ENCODE results near the gene LRRC42. TPM values are rescaled to one million over a fixed set of nuclear protein-coding genes. Genes with fewer than 3 reads are reported as not detected.

The LRRC42 gene
- total and polyA plus RNA-seq, 9 of the 15 experiments (the other 6 are each of a cell fraction or from before 2014, with no cell fraction given): 17.3 to 51.9 (median 35.5) TPM

DNA sequence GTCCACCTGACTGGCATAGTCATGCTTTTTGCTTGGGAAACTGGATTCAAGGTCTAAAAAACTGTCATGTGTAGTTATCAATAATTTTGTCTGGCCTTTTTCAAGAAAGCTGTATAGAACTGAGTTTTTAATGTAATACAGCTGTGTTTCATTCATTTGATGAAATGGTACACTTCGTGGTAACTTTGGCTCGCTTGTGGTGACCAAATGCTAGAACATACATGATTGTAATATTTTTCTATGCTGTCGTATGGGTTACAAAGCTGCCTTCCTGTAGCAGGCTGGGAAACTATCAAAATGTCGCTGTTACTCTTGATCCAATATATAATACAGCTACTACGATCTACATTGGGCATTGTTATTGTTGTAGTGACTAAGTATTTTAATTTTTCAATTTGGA lies 2.1 kb downstream of the LRRC42 start:
- peaks cover 61% of the 10 kb centered on the region for H3K79me2 ChIP-seq (ENCODE audit: control insufficient read depth, insufficient read depth, low read length)
- intact Hi-C loops (cut with micrococcal nuclease): loop anchor here (5.0 to 10.0 kb wide), 2 partner anchors 104 to 463 kb away; partner anchors contain the start of genes TCEANC2 and TMEM59
- in situ Hi-C loops (cut with MboI): no loop called here
- WGBS (ENCODE audit: insufficient coverage, low coverage, missing lambda C conversion rate): 93% methylated on average over 5 of the region's 5 CpGs
- no peaks in the 10 kb centered on the region for H3K27me3 ChIP-seq (ENCODE audit: control insufficient read depth in 2 of 2, insufficient read depth in 2 of 2, low read length in 2 of 2)
- H3K9me1 ChIP-seq (ENCODE audit: control insufficient read depth, insufficient read depth, low read length): no peaks in the 10 kb centered on the region
- no TSS peak for BruUV-seq (replicated peaks)
- ATAC-seq: no peak
- peaks cover 14% of the 10 kb centered on the region for H4K20me1 ChIP-seq (replicated peaks; ENCODE audit: control insufficient read depth, insufficient read depth, low read length)
- peaks cover 50% of the 10 kb centered on the region for H3K36me3 ChIP-seq (ENCODE audit: control insufficient read depth, insufficient read depth, low read length)
- H3K4me1 ChIP-seq (replicated peaks in 1 of 2; ENCODE audit: control insufficient read depth in 2 of 2, insufficient read depth in 2 of 2, low read length in 2 of 2): peaks cover 11 to 22% of the 10 kb centered on the region in 2 experiments; a peak in 4 of 5 replicates
- H3K4me2 ChIP-seq (ENCODE audit: insufficient read depth, low read length): no peak overlapping the region
- no peak for DNase-seq (ENCODE audit: extremely low read depth in 1 of 4, low spot score in 3 of 4)
- no peak for FAIRE-seq
- no peak overlapping the region for H2AFZ ChIP-seq (ENCODE audit: low read depth, low read length)
- no peaks in the 10 kb centered on the region for H3K9me3 ChIP-seq (replicated peaks; ENCODE audit: control insufficient read depth, insufficient read depth, low read depth, low read length)
- no peak overlapping the region for H3K27ac ChIP-seq (ENCODE audit: extremely low read depth, low read depth, low read length)
- H3K9ac ChIP-seq (ENCODE audit: insufficient read depth in 1 of 2, low read depth in 2 of 2, low read length in 2 of 2): no peak overlapping the region
- no peak overlapping the region for H3K4me3 ChIP-seq
- ChIA-PET POLR2A (interaction anchor here (0.8 to 1.5 kb wide), 6 partner anchors 11 to 88 kb away, joined by 3 to 4 read pairs (median 3); no protein-coding TSS in a partner anchor), CTCF (ENCODE audit: low intra/inter-chr PET ratio) (interaction anchor here (1.2 to 3.4 kb wide), 4 partner anchors 19 to 88 kb away, joined by 3 to 18 read pairs (median 17); no protein-coding TSS in a partner anchor)
- TF ChIP-seq BRD9 (IDR thresholded peaks at IDR 0.05; ENCODE audit: low read depth, partially characterized antibody) (no peak), CREB1 (IDR thresholded peaks at IDR 0.05) (no peak), CREB1 (CRISPR knock-in tag; IDR thresholded peaks at IDR 0.05) (no peak), SNRNP70 (optimal IDR thresholded peaks at IDR 0.05; ENCODE audit: low read depth, low read length) (no peak), U2AF2 (optimal IDR thresholded peaks at IDR 0.05; ENCODE audit: low read depth, low read length) (no peak), SIRT6 (IDR thresholded peaks at IDR 0.05; ENCODE audit: low read depth, low read length) (no peak), ESRRA (IDR thresholded peaks at IDR 0.05; ENCODE audit: borderline replicate concordance, low read depth) (no peak)
- TF ChIP-seq, protein P1, sequence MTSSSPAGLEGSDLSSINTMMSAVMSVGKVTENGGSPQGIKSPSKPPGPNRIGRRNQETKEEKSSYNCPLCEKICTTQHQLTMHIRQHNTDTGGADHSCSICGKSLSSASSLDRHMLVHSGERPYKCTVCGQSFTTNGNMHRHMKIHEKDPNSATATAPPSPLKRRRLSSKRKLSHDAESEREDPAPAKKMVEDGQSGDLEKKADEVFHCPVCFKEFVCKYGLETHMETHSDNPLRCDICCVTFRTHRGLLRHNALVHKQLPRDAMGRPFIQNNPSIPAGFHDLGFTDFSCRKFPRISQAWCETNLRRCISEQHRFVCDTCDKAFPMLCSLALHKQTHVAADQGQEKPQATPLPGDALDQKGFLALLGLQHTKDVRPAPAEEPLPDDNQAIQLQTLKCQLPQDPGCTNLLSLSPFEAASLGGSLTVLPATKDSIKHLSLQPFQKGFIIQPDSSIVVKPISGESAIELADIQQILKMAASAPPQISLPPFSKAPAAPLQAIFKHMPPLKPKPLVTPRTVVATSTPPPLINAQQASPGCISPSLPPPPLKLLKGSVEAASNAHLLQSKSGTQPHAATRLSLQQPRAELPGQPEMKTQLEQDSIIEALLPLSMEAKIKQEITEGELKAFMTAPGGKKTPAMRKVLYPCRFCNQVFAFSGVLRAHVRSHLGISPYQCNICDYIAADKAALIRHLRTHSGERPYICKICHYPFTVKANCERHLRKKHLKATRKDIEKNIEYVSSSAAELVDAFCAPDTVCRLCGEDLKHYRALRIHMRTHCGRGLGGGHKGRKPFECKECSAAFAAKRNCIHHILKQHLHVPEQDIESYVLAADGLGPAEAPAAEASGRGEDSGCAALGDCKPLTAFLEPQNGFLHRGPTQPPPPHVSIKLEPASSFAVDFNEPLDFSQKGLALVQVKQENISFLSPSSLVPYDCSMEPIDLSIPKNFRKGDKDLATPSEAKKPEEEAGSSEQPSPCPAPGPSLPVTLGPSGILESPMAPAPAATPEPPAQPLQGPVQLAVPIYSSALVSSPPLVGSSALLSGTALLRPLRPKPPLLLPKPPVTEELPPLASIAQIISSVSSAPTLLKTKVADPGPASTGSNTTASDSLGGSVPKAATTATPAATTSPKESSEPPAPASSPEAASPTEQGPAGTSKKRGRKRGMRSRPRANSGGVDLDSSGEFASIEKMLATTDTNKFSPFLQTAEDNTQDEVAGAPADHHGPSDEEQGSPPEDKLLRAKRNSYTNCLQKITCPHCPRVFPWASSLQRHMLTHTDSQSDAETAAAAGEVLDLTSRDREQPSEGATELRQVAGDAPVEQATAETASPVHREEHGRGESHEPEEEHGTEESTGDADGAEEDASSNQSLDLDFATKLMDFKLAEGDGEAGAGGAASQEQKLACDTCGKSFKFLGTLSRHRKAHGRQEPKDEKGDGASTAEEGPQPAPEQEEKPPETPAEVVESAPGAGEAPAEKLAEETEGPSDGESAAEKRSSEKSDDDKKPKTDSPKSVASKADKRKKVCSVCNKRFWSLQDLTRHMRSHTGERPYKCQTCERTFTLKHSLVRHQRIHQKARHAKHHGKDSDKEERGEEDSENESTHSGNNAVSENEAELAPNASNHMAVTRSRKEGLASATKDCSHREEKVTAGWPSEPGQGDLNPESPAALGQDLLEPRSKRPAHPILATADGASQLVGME (CRISPR knock-in tag; IDR thresholded peaks at IDR 0.05): no peak
- TF ChIP-seq, protein P2, sequence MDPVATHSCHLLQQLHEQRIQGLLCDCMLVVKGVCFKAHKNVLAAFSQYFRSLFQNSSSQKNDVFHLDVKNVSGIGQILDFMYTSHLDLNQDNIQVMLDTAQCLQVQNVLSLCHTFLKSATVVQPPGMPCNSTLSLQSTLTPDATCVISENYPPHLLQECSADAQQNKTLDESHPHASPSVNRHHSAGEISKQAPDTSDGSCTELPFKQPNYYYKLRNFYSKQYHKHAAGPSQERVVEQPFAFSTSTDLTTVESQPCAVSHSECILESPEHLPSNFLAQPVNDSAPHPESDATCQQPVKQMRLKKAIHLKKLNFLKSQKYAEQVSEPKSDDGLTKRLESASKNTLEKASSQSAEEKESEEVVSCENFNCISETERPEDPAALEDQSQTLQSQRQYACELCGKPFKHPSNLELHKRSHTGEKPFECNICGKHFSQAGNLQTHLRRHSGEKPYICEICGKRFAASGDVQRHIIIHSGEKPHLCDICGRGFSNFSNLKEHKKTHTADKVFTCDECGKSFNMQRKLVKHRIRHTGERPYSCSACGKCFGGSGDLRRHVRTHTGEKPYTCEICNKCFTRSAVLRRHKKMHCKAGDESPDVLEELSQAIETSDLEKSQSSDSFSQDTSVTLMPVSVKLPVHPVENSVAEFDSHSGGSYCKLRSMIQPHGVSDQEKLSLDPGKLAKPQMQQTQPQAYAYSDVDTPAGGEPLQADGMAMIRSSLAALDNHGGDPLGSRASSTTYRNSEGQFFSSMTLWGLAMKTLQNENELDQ (CRISPR knock-in tag; IDR thresholded peaks at IDR 0.05; ENCODE audit: borderline replicate concordance): no peak
- TF ChIP-seq, protein P3, sequence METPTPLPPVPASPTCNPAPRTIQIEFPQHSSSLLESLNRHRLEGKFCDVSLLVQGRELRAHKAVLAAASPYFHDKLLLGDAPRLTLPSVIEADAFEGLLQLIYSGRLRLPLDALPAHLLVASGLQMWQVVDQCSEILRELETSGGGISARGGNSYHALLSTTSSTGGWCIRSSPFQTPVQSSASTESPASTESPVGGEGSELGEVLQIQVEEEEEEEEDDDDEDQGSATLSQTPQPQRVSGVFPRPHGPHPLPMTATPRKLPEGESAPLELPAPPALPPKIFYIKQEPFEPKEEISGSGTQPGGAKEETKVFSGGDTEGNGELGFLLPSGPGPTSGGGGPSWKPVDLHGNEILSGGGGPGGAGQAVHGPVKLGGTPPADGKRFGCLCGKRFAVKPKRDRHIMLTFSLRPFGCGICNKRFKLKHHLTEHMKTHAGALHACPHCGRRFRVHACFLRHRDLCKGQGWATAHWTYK (CRISPR knock-in tag; IDR thresholded peaks at IDR 0.05): no peak
- TF ChIP-seq, protein P4, sequence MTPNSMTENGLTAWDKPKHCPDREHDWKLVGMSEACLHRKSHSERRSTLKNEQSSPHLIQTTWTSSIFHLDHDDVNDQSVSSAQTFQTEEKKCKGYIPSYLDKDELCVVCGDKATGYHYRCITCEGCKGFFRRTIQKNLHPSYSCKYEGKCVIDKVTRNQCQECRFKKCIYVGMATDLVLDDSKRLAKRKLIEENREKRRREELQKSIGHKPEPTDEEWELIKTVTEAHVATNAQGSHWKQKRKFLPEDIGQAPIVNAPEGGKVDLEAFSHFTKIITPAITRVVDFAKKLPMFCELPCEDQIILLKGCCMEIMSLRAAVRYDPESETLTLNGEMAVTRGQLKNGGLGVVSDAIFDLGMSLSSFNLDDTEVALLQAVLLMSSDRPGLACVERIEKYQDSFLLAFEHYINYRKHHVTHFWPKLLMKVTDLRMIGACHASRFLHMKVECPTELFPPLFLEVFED (CRISPR knock-in tag; conservative IDR thresholded peaks at IDR 0.05): no peak

Data from K562 (cell line).